HG03097 (cell line): Measurements from ENCODE around the gene ABCB8.
"Not testable (repeated sequence)": the region's sequence is repeated elsewhere in the genome, so short reads cannot be mapped to it uniquely, and the experiment has no call there.

Experiments
- ATAC-seq: cut with Tn5 transposase; IDR thresholded peaks from one replicate; pipeline ENCODE4 v1.9.1; 2021; ENCODE audit not compliant: unreplicated experiment, low FRiP score

The ABCB8 gene

GRCh38 chr7:151013733-151014497 lies 14.3 kb upstream of the ABCB8 start:
- no peak for ATAC-seq

DNA sequence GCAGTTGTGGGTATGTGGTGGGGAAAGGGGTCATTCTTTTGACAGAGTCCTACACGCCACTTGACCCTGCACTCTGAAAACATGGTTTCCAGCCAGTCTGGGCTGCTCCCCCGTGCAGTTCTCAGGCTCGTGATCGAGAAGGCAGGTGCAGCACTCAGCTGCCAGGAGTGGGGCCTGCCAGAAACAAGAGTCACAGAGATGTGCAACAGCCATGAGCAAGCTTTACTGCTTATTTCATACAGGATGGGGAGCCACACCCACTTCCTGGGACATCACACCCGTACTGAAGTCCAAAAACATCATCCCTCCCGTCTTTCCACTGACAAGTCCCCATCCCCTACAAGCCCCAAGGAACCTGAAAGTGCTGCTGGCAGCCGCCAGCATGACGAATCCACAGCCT lies 13.3 kb upstream of the ABCB8 start:
- no peak for ATAC-seq

DNA sequence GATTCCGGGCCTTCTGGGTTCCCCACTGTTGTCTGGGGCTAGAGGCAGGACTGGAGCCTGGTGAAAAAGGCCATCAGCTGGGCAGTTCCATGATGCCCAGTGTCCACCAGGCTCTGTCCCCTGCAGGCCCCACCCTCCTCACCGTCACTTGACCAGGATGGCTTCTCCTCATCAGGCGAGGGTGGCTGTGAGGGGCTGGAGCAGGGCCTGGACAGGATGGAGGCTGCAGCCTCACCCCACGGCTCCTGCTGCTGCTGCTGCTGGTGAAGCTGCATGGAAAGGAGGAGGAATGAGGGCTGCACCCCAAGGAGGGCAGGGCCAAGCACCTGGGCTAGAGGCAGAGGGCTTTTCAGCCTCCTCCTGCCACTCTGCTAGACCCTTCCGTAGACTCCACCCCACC lies 12.3 kb upstream of the ABCB8 start:
- no peak for ATAC-seq

DNA sequence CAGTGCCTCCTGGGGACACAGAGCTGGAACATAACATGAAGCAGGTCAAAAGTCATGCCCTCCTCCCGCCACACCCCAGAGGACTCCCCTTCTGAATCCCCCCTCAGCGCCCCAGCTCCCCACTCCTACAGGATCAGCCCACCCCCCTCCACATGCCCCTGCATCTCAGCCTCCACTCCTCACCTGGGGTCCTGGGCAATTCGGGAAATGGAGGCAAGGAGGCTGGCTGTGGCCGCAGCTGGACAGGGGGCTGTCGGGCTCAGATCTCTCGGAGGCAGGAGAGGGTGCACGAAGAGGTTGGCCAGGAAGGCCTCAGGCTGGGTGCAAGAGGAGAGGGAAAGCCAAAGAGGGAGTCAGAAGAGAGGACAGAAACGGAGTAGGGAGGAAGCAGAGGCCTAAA lies 11.7 kb upstream of the ABCB8 start:
- ATAC-seq: no peak

GRCh38 chr7:151016942-151017341 lies 11.3 kb upstream of the ABCB8 start:
- ATAC-seq: no peak

DNA sequence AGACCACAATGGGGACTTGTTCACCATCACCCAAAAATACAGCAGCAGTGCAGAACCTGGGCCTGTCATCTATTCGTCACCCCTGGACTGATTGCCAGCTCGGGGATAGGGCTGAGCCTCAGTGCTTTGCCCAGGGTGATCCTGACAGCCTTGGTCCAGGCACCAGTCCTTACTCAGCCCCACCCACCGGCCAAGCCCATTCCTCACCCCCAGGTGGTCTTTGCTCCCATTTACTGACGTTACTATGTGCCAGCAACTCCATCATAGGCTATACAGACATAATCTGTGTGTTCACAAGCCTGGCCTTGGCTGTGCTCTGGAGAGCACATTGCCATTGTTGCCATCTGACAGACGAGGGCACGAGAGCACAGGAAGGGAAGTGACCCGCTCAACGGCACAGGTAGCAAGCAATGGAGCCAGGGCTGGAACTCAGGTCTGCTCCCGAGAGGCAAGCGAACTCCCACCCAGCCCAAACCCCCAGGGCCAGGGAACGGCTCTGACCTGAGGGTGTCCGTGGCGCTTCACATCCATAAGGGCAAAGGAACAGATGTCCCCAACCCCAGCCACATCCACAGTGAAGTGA lies 10.8 kb upstream of the ABCB8 start:
- ATAC-seq: no peak

- no peak for ATAC-seq
Measured at GRCh38 chr7:151017953-151018420, 10.3 kb upstream of the ABCB8 start.

- ATAC-seq: no peak
Measured at GRCh38 chr7:151018421-151019129, 9.7 kb upstream of the ABCB8 start.

- no peak for ATAC-seq
Measured at GRCh38 chr7:151019130-151019447, 9.2 kb upstream of the ABCB8 start.

DNA sequence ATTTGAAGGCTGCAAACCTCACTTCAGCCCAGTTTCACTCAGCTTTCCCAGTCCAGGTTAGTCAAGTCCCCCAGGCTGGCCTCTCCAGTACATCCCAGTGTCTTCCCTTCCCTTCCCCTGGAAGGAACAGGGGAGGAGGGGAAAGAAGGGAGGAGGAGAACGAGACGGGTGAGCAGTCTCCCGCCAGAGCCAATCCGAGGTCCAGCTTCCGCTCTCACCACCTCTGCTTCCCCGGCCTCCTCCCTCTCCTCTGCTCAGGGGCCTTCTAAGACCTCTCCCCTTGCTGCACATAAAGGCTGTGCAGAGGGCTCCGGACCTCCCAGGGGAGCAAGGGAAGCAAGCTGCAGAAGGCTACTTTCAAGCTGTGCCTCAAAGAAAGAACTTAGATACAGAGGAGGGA lies 8.0 kb upstream of the ABCB8 start:
- no peak for ATAC-seq

DNA sequence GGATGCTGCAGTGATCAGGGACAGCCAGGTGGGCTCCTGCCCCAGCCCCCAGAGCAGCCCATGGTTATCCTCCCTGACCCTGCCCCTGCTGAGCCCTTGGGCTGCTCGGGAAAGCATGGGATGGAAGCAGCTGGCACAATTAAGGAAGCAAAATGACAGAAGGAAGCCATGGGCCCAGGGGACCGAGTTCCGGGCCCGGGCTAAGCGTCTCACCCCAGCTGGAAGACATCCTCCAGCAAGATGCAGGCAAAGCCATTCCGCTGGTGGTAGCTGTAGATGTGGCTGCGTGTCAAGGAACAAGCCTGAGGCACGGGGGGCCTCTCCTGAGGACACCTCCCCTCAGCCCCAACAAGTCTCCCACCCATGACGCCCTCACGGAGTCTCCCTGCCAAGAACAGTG lies 5.0 kb upstream of the ABCB8 start:
- ATAC-seq: no peak

GRCh38 chr7:151024435-151025056 lies 3.7 kb upstream of the ABCB8 start, which contains the start of gene ATG9B:
Gene ATG9B, minus strand, starts transcription at chr7:151024494. Its CDS starts 71 bp downstream, at chr7:151024423.
- ATAC-seq: no peak

DNA sequence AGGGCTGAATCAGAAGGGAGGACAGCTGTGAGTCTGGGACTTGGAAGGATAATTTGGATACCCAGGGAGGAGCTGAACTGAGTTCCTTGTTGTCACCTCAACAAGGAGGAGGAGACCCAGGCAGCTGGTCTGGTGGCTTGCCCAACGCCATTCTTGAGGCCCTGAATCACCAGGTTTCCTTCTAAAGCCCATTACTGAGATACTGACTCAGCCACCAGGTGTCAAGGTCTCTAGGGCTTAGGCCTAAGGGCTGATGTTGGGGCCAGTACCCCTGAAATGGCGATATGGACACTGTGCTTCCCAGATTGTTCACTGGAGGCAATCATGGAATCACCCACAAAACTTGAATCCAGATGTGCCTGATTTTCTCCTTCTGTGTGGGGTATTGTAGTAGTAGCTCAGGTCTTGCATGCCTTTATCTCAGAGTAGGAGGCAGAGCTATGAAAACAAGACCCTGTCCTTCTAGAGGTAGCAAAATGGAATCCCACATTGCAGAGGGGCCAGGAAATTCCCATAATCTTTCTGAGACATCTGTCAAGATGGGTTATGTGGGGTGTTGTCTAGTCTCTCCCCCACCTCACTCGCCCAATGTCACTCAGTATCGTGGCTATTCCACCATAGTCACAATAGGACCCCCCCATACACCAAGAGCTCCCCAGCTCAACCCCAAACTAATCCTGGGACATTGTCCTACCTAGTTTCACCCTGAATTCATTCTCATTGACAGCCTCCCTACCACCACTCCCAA lies 2.2 kb upstream of the ABCB8 start:
- ATAC-seq: no peak

GRCh38 chr7:151026771-151027727 lies 1.2 kb upstream of the ABCB8 start:
- not testable (repeated sequence) for ATAC-seq

GRCh38 chr7:151027728-151028130 lies 521 bp upstream of the ABCB8 start:
- not testable (repeated sequence) for ATAC-seq

DNA sequence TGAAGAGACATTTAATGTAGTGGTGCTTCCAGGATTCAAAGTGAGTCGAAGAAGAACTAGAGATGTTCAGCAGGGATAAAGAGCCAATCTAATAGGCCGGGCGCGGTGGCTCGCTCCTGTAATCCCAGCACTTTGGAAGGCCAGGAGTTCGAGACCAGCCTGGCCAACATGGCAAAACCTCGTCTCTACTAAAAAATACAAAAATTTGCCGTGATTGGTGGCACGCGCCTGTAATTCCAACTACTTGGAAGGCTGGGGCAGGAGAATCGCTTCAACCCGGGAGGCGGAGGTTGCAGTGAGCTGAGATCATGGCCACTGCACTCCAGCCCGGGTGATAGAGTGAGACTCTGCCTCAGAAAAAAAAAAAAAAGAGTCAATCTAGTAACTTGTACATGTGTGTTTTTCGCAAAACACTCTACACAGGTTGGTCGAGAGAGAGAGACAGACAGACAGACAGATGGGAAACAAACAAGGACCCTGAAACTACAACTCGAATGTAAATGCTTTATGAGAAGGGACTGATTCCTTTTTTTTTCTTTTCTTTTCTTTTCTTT lies 775 bp downstream of the ABCB8 start:
- ATAC-seq: no peak

- no peak for ATAC-seq
Measured at GRCh38 chr7:151031011-151031410, 2.8 kb downstream of the ABCB8 start.

- ATAC-seq: no peak
Measured at GRCh38 chr7:151032936-151033863, 5.0 kb downstream of the ABCB8 start.
